Uterus (tissue), 2 donors: ENCODE measurements around the gene CSF1R.

Experiments used
- POLR2A ChIP-seq, 2 donors: fragments of 450-650 bp; IDR thresholded peaks; one replicate each; pipeline ENCODE4 v1.6.1; 2016; ENCODE audit warnings: antibody characterized with exemption in 2 of 2, mild to moderate bottlenecking in 1 of 2, moderate library complexity in 1 of 2
- TF ChIP-seq, protein P1 (sequence below), 4 experiments: fragments of 200-600 bp in 2 of 4; fragments of 450-650 bp in 2 of 4; sonication (generic) in 2 of 4; IDR thresholded peaks; one replicate each; pipeline ENCODE4 v1.5.1; 2016 to 2019; ENCODE audit warnings: antibody characterized with exemption in 4 of 4, mild to moderate bottlenecking in 2 of 4, moderate library complexity in 1 of 4

DNA sequence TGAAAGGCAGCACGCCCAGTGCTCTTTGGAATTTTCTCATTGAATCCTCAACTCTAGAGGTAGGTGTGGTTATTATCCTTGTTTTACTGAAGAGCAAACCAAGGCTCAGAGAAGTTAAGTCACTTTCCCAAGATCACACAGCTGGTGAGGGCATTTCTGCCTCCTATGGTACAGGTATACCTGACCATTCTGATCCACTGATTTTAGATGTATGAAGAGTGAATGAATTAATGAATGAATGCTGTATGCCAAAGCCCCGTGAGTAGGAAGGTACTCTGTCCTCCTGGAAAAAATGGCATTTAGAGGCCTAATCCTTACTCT is 18.2 kb upstream of the CSF1R start:
- TF ChIP-seq, protein P1, sequence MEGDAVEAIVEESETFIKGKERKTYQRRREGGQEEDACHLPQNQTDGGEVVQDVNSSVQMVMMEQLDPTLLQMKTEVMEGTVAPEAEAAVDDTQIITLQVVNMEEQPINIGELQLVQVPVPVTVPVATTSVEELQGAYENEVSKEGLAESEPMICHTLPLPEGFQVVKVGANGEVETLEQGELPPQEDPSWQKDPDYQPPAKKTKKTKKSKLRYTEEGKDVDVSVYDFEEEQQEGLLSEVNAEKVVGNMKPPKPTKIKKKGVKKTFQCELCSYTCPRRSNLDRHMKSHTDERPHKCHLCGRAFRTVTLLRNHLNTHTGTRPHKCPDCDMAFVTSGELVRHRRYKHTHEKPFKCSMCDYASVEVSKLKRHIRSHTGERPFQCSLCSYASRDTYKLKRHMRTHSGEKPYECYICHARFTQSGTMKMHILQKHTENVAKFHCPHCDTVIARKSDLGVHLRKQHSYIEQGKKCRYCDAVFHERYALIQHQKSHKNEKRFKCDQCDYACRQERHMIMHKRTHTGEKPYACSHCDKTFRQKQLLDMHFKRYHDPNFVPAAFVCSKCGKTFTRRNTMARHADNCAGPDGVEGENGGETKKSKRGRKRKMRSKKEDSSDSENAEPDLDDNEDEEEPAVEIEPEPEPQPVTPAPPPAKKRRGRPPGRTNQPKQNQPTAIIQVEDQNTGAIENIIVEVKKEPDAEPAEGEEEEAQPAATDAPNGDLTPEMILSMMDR (IDR thresholded peaks at IDR 0.05), result no peak
- no peak for TF ChIP-seq POLR2A (IDR thresholded peaks at IDR 0.05)
